Measurements from ENCODE around the gene VPS72.
A peak's percentile ranks its signal among the peaks of the same experiment; 100 is the strongest.

Gene VPS72

DNA sequence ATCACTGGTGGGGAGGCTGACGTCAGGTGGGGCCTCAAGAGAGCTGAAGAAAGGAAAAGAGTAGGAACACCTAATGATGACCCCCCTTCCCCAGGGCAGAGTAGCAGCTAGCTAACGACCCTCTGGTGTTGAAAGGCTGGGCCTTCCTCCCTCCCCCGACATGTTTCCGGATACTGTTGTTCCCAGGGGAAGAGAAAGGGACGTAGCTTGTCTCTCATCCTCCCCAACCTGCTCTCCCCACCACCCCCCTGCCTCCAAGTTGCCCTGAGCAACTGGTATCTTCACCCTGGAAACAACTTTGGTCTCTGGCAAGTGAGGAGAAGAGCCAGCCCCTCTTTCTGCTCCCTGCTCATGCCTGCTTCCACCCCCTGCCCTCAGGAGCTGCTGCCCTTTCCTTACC is 46.0 kb downstream of the VPS72 start:
- peaks cover 3% of the 10 kb centered on the region; the same call in 1 of the 2 replicates for H3K4me1 ChIP-seq (ENCODE audit: control insufficient read depth, insufficient read depth, low read length)
- no peak overlapping the region for H3K27ac ChIP-seq (ENCODE audit: extremely low read depth, low read depth, low read length)
- ChIA-PET CTCF (interaction anchor here (0.7 to 2.0 kb wide), 3 partner anchors 9 to 44 kb away, joined by 3 to 9 read pairs (median 4); no protein-coding TSS in a partner anchor), POLR2A (interaction anchor here (1.1 kb wide), 1 partner anchor 12 kb away, joined by 3 read pairs; no protein-coding TSS in a partner anchor)
- peaks cover 0 to 19% of the 10 kb centered on the region in 2 experiments; a peak in 1 of 3 replicates for H3K36me3 ChIP-seq (ENCODE audit: control insufficient read depth in 2 of 2, insufficient read depth in 1 of 2, low read length in 2 of 2)
- no peak overlapping the region for H3K4me3 ChIP-seq (ENCODE audit: low read depth, low read length)
- peak; percentile 57; the same call in 1 of the 2 replicates for TF ChIP-seq ZNF341 (tag by site-specific recombination; IDR thresholded peaks at IDR 0.05; ENCODE audit: low read depth)
- TF ChIP-seq ZNF19 (tag by site-specific recombination; IDR thresholded peaks at IDR 0.05; ENCODE audit: low read depth): no peak
- no peak for TF ChIP-seq ZNF660 (tag by site-specific recombination; IDR thresholded peaks at IDR 0.05)
- TF ChIP-seq, protein P1, sequence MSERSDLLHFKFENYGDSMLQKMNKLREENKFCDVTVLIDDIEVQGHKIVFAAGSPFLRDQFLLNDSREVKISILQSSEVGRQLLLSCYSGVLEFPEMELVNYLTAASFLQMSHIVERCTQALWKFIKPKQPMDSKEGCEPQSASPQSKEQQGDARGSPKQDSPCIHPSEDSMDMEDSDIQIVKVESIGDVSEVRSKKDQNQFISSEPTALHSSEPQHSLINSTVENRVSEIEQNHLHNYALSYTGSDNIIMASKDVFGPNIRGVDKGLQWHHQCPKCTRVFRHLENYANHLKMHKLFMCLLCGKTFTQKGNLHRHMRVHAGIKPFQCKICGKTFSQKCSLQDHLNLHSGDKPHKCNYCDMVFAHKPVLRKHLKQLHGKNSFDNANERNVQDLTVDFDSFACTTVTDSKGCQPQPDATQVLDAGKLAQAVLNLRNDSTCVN (tag by site-specific recombination; optimal IDR thresholded peaks at IDR 0.05): no peak
- no peaks in the 10 kb centered on the region for H3K9me3 ChIP-seq (ENCODE audit: control insufficient read depth, insufficient read depth, low read depth, low read length)

DNA sequence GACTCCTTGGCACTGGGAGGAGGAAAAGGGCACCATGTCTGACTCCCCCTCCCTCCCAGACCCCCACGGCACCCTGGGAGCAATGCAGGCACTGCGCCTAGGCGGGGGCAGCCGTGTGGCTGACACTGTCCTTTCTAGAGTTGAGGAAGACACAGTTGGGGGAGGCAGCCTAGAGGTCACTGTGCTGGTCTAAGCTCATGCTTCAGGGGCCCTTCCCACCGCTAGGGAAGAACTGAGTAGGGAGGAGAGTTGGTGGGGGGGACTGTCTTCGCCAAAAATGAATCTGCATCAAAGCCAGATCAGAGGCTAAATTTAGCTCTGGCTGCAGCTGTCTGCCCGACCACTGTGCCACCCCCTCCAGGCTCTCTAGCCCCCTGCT is 47.0 kb downstream of the VPS72 start:
- ChIA-PET POLR2A (no interaction called here), CTCF (interaction anchor here (1.7 to 2.0 kb wide), 2 partner anchors 12 to 43 kb away, joined by 4 to 9 read pairs; no protein-coding TSS in a partner anchor)
- Histone ChIP-seq H3K9me3 (ENCODE audit: control insufficient read depth, insufficient read depth, low read depth, low read length) (no peaks in the 10 kb centered on the region), H3K36me3 (ENCODE audit: control insufficient read depth in 2 of 2, insufficient read depth in 1 of 2, low read length in 2 of 2) (peaks cover 0 to 25% of the 10 kb centered on the region in 2 experiments; a peak in 1 of 3 replicates), H3K4me1 (ENCODE audit: control insufficient read depth, insufficient read depth, low read length) (peaks cover 3% of the 10 kb centered on the region; the same call in 1 of the 2 replicates), H3K4me3 (ENCODE audit: low read depth, low read length) (no peak overlapping the region), H3K27ac (ENCODE audit: extremely low read depth, low read depth, low read length) (no peak overlapping the region)
- TF ChIP-seq ZNF394 (tag by site-specific recombination; IDR thresholded peaks at IDR 0.05; ENCODE audit: borderline replicate concordance): no peak
- no peak for TF ChIP-seq ZNF843 (tag by site-specific recombination; IDR thresholded peaks at IDR 0.05)
- TF ChIP-seq, protein P2, sequence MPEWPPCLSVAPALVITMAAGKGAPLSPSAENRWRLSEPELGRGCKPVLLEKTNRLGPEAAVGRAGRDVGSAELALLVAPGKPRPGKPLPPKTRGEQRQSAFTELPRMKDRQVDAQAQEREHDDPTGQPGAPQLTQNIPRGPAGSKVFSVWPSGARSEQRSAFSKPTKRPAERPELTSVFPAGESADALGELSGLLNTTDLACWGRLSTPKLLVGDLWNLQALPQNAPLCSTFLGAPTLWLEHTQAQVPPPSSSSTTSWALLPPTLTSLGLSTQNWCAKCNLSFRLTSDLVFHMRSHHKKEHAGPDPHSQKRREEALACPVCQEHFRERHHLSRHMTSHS (tag by site-specific recombination; IDR thresholded peaks at IDR 0.05): no peak
- no peak for TF ChIP-seq ZNF211 (tag by site-specific recombination; IDR thresholded peaks at IDR 0.05; ENCODE audit: low read depth)

DNA sequence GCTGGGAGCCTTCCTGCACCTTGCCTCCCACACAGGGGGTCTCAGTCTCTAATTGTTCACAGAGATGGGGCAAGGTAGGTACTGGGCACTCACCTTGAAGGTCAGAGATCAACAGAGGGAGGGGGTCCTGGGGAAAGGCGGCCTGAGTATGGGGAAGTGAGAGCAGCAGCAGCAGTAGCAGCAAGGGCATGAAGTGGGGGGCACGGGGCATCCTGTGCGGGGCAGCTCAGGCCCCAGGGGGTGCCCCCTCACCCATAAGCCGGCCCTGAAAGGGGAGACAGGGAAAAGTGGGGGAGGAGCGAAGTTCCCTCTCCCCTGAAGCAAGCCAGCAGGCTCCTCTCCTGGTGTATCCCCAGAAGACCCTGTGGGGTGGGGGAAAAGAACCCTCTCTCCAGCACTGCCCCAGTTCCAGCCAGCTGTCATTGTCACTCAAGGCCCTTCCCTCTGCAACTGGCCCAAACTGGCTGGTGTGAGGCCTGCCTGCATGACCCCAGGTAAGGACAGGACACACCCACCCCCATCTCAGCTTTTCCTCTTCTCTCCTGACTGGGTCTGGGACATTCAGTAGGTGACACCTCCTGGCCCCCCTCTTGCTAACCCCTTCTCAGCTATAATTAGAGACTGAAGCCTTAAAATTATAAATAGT is 47.5 kb downstream of the VPS72 start:
- CTCF ChIA-PET: interaction anchor here (2.0 kb wide), 1 partner anchor 43 kb away, joined by 9 read pairs; no protein-coding TSS in a partner anchor
- H3K27ac ChIP-seq (ENCODE audit: extremely low read depth, low read depth, low read length): no peak overlapping the region
- POLR2A ChIA-PET: interaction anchor here (0.7 kb wide), 1 partner anchor 22 kb away, joined by 3 read pairs; no protein-coding TSS in a partner anchor
- no peaks in the 10 kb centered on the region for H3K9me3 ChIP-seq (ENCODE audit: control insufficient read depth, insufficient read depth, low read depth, low read length)
- no peak overlapping the region for H3K4me3 ChIP-seq (ENCODE audit: low read depth, low read length)
- peaks cover 3% of the 10 kb centered on the region; the same call in 1 of the 2 replicates for H3K4me1 ChIP-seq (ENCODE audit: control insufficient read depth, insufficient read depth, low read length)
- peak; percentile 43; the same call in 1 of the 2 replicates for TF ChIP-seq KLF9 (tag by site-specific recombination; IDR thresholded peaks at IDR 0.05; ENCODE audit: low read depth)
- TF ChIP-seq ZNF24 (tag by site-specific recombination; IDR thresholded peaks at IDR 0.05): no peak
- TF ChIP-seq, protein P3, sequence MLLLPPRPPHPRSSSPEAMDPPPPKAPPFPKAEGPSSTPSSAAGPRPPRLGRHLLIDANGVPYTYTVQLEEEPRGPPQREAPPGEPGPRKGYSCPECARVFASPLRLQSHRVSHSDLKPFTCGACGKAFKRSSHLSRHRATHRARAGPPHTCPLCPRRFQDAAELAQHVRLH (tag by site-specific recombination; IDR thresholded peaks at IDR 0.05): no peak
- peak; percentile 15; the same call in 1 of the 2 replicates for TF ChIP-seq GLIS1 (tag by site-specific recombination; IDR thresholded peaks at IDR 0.05)
- TF ChIP-seq, protein P4, sequence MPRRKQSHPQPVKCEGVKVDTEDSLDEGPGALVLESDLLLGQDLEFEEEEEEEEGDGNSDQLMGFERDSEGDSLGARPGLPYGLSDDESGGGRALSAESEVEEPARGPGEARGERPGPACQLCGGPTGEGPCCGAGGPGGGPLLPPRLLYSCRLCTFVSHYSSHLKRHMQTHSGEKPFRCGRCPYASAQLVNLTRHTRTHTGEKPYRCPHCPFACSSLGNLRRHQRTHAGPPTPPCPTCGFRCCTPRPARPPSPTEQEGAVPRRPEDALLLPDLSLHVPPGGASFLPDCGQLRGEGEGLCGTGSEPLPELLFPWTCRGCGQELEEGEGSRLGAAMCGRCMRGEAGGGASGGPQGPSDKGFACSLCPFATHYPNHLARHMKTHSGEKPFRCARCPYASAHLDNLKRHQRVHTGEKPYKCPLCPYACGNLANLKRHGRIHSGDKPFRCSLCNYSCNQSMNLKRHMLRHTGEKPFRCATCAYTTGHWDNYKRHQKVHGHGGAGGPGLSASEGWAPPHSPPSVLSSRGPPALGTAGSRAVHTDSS (tag by site-specific recombination; IDR thresholded peaks at IDR 0.05): no peak
- TF ChIP-seq GLIS2 (tag by site-specific recombination; IDR thresholded peaks at IDR 0.05): peak; percentile 32
- no peak for TF ChIP-seq ZNF768 (tag by site-specific recombination; IDR thresholded peaks at IDR 0.05)
- TF ChIP-seq ZNF221 (tag by site-specific recombination; IDR thresholded peaks at IDR 0.05; ENCODE audit: borderline replicate concordance): no peak
- no peak for TF ChIP-seq ZNF175 (tag by site-specific recombination; IDR thresholded peaks at IDR 0.05)
- peaks cover 0 to 30% of the 10 kb centered on the region in 2 experiments; a peak in 1 of 3 replicates for H3K36me3 ChIP-seq (ENCODE audit: control insufficient read depth in 2 of 2, insufficient read depth in 1 of 2, low read length in 2 of 2)
